Activated CD8-positive, alpha-beta memory T cell treated with anti-CD3 and anti-CD28 coated beads, Interleukin-2, amount 10 ng/mL, durations not matched to agents 7 days and 5 days (primary cell): ENCODE data around the gene SSX2IP. TPM values are rescaled to one million over a fixed set of nuclear protein-coding genes. Genes with fewer than 3 reads are reported as not detected.
A peak's percentile ranks its signal among the peaks of the same experiment; 100 is the strongest.
"Not testable (repeated sequence)": the region's sequence is repeated elsewhere in the genome, so short reads cannot be mapped to it uniquely, and the experiment has no call there.

Experiments used
- ATAC-seq: fragments of 150-1000 bp; cut with Tn5 transposase; one replicate; pipeline ENCODE4 v1.10.0; 2021; ENCODE audit warnings: moderate library complexity
- CTCF ChIA-PET: fragments of 350-600 bp; sonication (Branson Sonifier 250); formaldehyde crosslinking; loops from one replicate; lab custom pipeline; 2021; ENCODE audit warnings: antibody characterized with exemption; lab: Charles Lee
- DNase-seq: peaks from one replicate; pipeline ENCODE4 v3.0.0-alpha.2; 2020
- H3K27ac Mint-ChIP-seq: one replicate; pipeline ENCODE4 v1.8.0; 2021; ENCODE audit warnings: mild to moderate bottlenecking, mixed read lengths
- H3K27me3 Mint-ChIP-seq: one replicate; pipeline ENCODE4 v1.8.0; 2021; ENCODE audit warnings: mixed read lengths
- H3K36me3 Mint-ChIP-seq: one replicate; pipeline ENCODE4 v1.8.0; 2021; ENCODE audit warnings: mild to moderate bottlenecking, mixed read lengths
- H3K4me1 Mint-ChIP-seq: one replicate; pipeline ENCODE4 v1.8.0; 2021; ENCODE audit warnings: mixed read lengths
- H3K4me3 Mint-ChIP-seq: one replicate; pipeline ENCODE4 v1.8.0; 2021; ENCODE audit warnings: mild to moderate bottlenecking, moderate library complexity, mixed read lengths
- H3K9me3 Mint-ChIP-seq: one replicate; pipeline ENCODE4 v1.8.0; 2022; ENCODE audit warnings: low read depth, mixed read lengths
- total RNA-seq, 2 experiments: library from RNA; stranded (reverse); gene quantifications; one replicate each; pipeline ENCODE4 v1.2.3, GENCODE V29; 2021

SSX2IP gene
- total RNA-seq, 2 experiments from 2014 or later: 14.1 to 14.5 TPM

DNA sequence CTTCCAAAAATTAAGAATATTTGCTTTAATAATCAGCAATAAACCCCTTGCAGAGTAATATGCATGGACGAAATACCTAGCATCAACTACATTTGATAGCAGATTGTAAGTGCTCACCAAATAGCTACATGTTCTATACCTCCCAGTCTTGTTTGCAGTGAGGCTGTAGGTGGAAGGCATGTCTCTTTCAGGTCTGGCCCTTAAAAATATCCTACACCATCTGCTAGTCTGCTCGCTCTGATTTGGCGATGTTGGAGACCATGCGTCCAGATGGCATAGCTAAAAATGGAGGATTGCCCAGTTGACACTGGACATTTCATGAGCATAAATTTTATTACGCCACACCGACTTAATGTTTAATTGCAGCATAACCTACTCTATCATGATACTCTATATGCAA is 47.1 kb downstream of the SSX2IP start:
- H3K36me3 Mint-ChIP-seq: peaks cover 8% of the 10 kb centered on the region
- CTCF ChIA-PET: interaction anchor here (1.1 kb wide), 1 partner anchor 23 kb away, joined by 4 read pairs; no protein-coding TSS in a partner anchor
- H3K4me3 Mint-ChIP-seq: no peak overlapping the region
- H3K27ac Mint-ChIP-seq: no peak overlapping the region
- H3K4me1 Mint-ChIP-seq: no peaks in the 10 kb centered on the region
- no peaks in the 10 kb centered on the region for H3K27me3 Mint-ChIP-seq
- ATAC-seq (no peak), DNase-seq (no peak)
- H3K9me3 Mint-ChIP-seq: no peaks in the 10 kb centered on the region

DNA sequence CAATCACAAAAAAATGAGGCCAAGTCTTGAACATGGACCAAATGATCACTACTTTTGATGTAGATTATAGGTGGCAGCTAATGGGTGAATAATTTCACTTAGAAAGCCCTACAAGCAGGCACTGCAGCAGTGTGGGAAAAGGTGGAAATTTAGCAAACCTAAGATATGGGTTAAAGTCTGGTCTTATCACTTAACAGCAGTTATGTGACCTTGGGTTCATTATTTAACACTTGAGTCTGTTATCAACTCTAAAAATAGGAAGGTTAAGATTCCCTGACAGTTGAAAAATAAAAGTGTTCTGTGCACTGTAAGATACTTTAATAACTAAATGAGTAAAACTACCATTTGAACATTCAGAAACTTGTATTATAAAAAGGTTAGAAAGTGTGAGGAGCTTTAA is 47.5 kb downstream of the SSX2IP start:
- CTCF ChIA-PET: interaction anchor here (1.1 kb wide), 1 partner anchor 22 kb away, joined by 4 read pairs; no protein-coding TSS in a partner anchor
- ATAC-seq: no peak
- Mint-ChIP-seq H3K36me3 (peaks cover 8% of the 10 kb centered on the region), H3K9me3 (no peaks in the 10 kb centered on the region), H3K27ac (no peak overlapping the region), H3K4me3 (no peak overlapping the region), H3K27me3 (no peaks in the 10 kb centered on the region), H3K4me1 (no peaks in the 10 kb centered on the region)
- no peak for DNase-seq

DNA sequence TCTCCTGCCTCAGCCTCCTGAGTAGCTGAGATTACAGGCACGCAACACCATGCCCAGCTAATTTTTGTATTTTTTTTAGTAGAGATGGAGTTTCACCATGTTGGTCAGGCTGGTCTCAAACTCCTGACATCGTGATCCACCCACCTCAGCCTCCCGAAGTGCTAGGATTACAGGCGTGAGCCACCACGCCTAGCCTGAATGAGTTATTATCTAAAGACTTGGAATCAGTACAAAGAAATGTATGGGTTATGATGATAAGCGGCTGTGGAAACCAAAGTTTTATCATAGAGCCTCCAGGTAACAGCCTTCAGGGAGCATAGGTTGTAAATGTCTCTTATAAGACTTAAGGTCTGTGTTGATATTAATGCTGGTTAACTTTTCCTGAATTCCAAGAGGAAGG is 50.5 kb downstream of the SSX2IP start:
- CTCF ChIA-PET: interaction anchor here (1.8 kb wide), 1 partner anchor 19 kb away, joined by 4 read pairs; no protein-coding TSS in a partner anchor
- not testable (repeated sequence) for H3K9me3 Mint-ChIP-seq, H3K27ac Mint-ChIP-seq, H3K4me1 Mint-ChIP-seq, DNase-seq, H3K4me3 Mint-ChIP-seq, H3K36me3 Mint-ChIP-seq, H3K27me3 Mint-ChIP-seq, ATAC-seq

DNA sequence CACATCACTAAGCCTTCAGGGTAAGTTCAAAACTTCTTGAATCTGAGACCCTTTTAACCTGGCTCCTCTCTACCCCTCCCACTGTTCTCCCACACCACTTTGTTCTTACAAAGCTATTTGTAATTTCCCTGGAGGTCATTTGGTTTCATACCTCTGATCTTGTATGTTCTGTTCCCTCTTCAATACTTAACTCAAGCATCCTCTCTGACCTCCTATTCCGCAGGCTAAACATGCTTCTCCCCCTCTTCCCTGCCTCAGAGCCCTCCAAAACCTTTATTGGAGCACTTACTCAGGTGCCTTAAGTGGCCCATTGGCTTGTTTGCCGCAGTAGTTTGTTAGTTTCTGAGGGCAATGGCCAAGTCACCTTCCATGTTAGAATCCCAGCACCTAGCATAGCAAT is 54.8 kb downstream of the SSX2IP start:
- DNase-seq: no peak

DNA sequence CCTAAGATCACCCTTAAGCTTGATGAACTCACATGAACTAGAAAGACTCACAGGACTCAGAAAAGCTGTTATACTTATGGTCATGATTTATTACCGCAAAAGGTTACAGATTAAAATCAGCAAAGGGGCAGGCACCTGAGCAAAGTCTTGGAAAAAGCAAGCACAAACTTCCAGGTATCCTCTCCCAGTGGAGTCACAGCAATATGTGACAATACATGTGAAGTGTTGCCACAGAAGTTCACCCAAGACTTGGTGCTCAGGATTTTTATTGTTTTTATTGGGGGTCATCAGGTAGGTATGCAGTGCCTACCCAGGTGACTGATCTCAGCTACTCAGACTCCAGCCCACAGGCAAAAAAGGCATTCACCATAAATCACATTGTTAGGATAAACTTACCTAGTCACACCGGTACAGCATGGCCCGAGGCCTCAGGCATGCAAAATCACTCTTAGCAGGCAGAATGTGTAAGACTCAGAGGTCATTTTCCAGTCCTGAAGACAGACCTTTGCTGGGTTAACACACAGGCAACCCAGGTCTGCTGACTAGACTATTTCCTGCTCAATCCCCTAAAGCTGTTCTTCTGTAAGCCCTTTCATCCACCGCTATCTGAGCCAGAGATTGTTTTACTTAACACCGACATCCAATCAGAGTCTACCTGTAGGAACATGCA is 55.6 kb downstream of the SSX2IP start:
- Mint-ChIP-seq H3K36me3 (no peaks in the 10 kb centered on the region), H3K27me3 (peaks cover 9% of the 10 kb centered on the region), H3K4me3 (no peak overlapping the region), H3K4me1 (peaks cover 9% of the 10 kb centered on the region), H3K9me3 (no peaks in the 10 kb centered on the region), H3K27ac (no peak overlapping the region)
- DNase-seq: no peak
- CTCF ChIA-PET: interaction anchor here (0.8 kb wide), 1 partner anchor 192 kb away, joined by 3 read pairs; no protein-coding TSS in a partner anchor
- no peak for ATAC-seq

More for the DNA sequence above, 54.8 kb downstream of the SSX2IP start:
- Mint-ChIP-seq H3K4me1 (peaks cover 9% of the 10 kb centered on the region), H3K27me3 (peaks cover 9% of the 10 kb centered on the region), H3K27ac (no peak overlapping the region), H3K9me3 (no peaks in the 10 kb centered on the region), H3K36me3 (no peaks in the 10 kb centered on the region), H3K4me3 (no peak overlapping the region)
- no peak for ATAC-seq
- CTCF ChIA-PET: no interaction called here

DNA sequence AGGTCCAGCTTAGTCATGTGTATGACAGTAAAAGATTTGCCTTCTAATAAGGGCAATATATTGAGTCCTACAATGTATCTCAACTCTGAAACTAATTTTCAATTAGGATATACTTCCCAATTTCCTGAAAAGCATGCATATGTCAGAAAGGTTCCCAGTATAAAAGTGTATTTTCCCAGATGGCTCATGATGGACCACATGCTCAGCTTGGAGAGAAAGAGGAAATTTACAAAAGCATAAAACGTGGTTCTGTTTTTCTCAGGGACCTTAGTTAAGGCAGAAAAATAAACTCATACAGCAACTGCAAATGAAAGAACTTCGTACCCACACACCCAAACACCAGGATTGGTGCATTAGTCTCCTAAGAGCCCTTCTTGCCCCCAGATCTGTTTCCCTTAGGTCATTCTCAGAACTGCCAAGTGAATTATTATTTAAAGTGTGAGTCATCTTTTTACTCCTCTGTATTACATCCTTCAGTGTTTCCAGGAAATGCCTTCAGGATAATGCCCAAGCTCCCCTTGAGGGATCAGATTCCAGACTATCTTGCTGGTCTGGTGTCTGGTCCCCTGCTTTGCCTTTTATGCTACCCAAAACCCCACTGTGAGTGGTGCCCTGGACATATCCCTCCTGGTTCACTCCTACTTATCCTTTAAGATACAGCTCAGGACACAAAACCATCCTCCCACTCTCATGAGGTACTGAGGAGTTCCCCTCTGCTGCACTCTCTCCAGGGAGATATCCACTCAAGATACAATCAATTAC is 57.4 kb downstream of the SSX2IP start:
- DNase-seq (no peak), ATAC-seq (peak; percentile 36)
- H3K9me3 Mint-ChIP-seq: no peaks in the 10 kb centered on the region
- CTCF ChIA-PET: no interaction called here
- H3K4me1 Mint-ChIP-seq: peaks cover 9% of the 10 kb centered on the region
- H3K27ac Mint-ChIP-seq: no peak overlapping the region
- no peaks in the 10 kb centered on the region for H3K36me3 Mint-ChIP-seq
- peaks cover 12% of the 10 kb centered on the region for H3K27me3 Mint-ChIP-seq
- no peak overlapping the region for H3K4me3 Mint-ChIP-seq

DNA sequence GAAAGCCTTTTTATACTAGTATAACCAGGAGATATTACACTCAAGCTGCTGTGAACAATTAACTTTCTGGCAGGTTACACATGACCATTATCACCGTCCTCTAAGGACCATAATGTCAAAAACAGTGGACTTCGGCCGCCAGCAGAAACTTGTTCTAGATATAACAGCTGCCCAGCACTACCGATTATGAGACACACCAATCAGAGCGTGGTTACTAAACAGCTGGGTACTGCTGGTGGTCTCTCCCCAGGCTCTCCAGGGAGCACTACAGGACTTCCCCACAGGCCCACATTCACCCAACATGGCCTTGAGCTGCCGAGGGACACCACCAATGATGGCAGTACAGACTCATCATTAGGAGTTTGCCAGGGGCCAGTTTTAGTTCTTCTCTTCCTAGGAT is 58.1 kb downstream of the SSX2IP start:
- Mint-ChIP-seq H3K9me3 (no peaks in the 10 kb centered on the region), H3K36me3 (no peaks in the 10 kb centered on the region), H3K27ac (no peak overlapping the region), H3K4me3 (no peak overlapping the region), H3K27me3 (peaks cover 12% of the 10 kb centered on the region), H3K4me1 (peaks cover 9% of the 10 kb centered on the region)
- DNase-seq: no peak
- CTCF ChIA-PET: no interaction called here
- ATAC-seq: no peak

DNA sequence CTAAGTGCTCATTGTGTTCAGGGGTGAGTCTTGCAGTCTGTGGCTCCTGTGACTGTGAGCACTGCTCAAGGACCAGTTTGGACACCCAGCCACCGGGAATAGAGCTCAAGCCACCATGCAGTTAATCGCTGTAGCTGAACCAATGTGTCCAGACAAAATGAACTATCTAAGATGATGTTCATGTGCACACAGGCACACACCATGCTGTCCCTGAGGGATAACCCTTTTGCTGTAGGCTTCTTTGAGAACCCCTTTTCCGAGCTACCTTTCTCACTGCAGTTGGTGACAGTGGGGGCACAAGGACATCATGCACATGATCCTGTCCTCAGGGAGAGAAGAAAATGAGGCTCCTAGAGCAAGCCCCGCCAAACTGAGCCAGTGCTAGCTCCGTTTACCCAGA is 65.4 kb downstream of the SSX2IP start:
- CTCF ChIA-PET: interaction anchor here (1.0 to 1.5 kb wide), 2 partner anchors 145 to 182 kb away, joined by 3 to 7 read pairs; no protein-coding TSS in a partner anchor
- H3K4me3 Mint-ChIP-seq: no peak overlapping the region
- no peaks in the 10 kb centered on the region for H3K9me3 Mint-ChIP-seq
- DNase-seq (no peak), ATAC-seq (no peak)
- H3K36me3 Mint-ChIP-seq: no peaks in the 10 kb centered on the region
- H3K27ac Mint-ChIP-seq: no peak overlapping the region
- H3K27me3 Mint-ChIP-seq: peaks cover 3% of the 10 kb centered on the region
- H3K4me1 Mint-ChIP-seq: peaks cover 14% of the 10 kb centered on the region

DNA sequence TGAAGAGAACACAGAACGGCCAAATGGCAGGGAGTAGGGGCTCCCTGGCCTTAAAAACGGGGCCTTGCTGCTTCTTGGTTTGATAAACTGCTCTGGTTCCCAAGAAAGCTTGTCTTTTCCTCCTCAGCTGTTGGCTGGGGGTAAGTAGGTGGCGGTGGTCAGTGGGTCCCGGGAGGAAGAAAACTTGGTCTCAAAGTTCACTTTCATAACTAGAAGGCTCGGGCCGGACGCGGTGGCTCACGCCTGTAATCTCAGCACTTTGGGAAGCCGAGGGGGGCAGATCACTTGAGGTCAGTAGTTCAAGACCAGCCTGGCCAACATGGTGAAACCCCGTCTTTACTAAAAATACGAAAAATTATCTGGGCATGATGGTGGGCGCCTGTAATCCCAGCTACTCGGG is 68.7 kb downstream of the SSX2IP start:
- ATAC-seq: no peak
- no peaks in the 10 kb centered on the region for H3K36me3 Mint-ChIP-seq
- CTCF ChIA-PET: interaction anchor here (0.9 to 4.4 kb wide), 11 partner anchors 48 to 477 kb away, joined by 3 to 47 read pairs (median 4); partner anchors contain the start of gene PRKACB
- H3K9me3 Mint-ChIP-seq: no peaks in the 10 kb centered on the region
- peaks cover 22% of the 10 kb centered on the region for H3K4me1 Mint-ChIP-seq
- H3K27me3 Mint-ChIP-seq: no peaks in the 10 kb centered on the region
- H3K27ac Mint-ChIP-seq: no peak overlapping the region
- no peak overlapping the region for H3K4me3 Mint-ChIP-seq
- no peak for DNase-seq

DNA sequence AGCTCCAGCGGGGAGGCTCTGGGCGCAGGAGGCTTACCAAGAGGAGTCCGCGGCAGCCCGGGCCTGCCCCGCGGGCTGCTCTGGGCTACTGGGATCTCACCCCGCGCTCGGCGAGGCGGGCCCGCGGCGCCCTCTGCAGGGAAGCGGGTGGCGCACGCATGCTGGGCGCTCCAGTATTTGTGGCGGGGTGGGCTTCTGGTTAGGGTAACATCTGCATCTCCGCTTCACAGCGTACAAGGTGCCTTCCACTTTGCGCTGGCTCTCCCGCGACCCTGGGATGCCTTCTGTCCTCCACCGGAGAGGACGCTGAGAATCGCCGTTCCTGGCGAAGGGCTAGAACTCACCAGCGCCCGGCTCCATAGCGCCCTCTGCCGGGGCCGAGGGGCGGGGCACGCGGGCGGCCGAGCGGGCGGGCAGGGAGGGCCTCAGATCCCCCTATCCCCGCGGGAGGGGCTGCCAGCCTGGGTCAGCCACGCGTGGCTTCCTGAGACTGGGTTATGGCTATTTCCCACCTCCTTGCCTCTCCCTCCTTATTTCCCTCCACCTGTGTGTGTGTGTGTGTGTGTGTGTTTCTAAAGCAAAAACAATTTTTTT is 69.4 kb downstream of the SSX2IP start:
- DNase-seq: peak; percentile 85
- Mint-ChIP-seq H3K36me3 (no peaks in the 10 kb centered on the region), H3K4me3 (peak overlapping the region; percentile 86), H3K27me3 (no peaks in the 10 kb centered on the region), H3K4me1 (peaks cover 22% of the 10 kb centered on the region), H3K9me3 (no peaks in the 10 kb centered on the region), H3K27ac (peak overlapping the region; percentile 89)
- ATAC-seq: peak; percentile 95
- CTCF ChIA-PET: interaction anchor here (0.6 to 4.4 kb wide), 37 partner anchors 9 to 651 kb away, joined by 3 to 47 read pairs (median 4); partner anchors contain the start of genes CTBS, GNG5, PRKACB and SPATA1

DNA sequence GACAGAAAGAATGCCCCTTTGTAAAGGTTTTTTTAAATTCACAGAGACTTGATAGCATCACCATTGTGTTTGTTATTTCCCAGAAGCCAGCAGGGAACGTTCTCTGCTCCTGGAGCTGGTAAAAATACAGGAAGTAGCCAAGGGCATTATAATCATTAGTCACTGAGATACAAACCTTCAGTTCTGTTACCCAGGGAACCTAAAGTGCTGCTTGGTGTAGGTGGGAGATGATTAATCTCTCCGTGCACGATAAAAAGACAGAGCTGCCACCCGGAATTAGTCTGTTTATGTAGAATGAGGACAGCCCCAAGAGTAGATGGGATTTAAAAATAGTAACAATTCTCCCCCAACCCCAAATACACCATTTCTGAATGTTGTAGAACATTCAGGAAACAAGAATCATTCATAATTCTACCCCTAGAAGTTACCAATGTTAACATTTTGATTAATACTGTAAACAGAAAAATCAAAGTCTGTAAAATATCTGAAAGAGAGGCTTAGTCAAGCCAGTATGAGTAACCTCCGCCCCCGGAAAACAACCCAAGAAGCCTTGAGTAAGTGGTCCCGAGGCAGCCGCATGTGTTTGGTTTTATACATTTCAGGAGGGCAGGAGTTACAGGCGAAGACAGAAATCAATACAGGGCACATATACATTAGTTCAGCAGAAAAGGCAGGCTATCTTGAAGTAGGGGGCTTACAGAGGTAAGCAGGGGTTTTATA is 70.7 kb downstream of the SSX2IP start:
- H3K27me3 Mint-ChIP-seq: no peaks in the 10 kb centered on the region
- peaks cover 4% of the 10 kb centered on the region for H3K36me3 Mint-ChIP-seq
- CTCF ChIA-PET: interaction anchor here (0.8 to 4.4 kb wide), 22 partner anchors 10 to 626 kb away, joined by 3 to 47 read pairs (median 4); partner anchors contain the start of genes CTBS, GNG5 and SPATA1
- H3K27ac Mint-ChIP-seq: peak overlapping the region; percentile 7
- ATAC-seq (no peak), DNase-seq (no peak)
- peaks cover 4% of the 10 kb centered on the region for H3K9me3 Mint-ChIP-seq
- peak overlapping the region; percentile 58 for H3K4me3 Mint-ChIP-seq
- peaks cover 22% of the 10 kb centered on the region for H3K4me1 Mint-ChIP-seq

DNA sequence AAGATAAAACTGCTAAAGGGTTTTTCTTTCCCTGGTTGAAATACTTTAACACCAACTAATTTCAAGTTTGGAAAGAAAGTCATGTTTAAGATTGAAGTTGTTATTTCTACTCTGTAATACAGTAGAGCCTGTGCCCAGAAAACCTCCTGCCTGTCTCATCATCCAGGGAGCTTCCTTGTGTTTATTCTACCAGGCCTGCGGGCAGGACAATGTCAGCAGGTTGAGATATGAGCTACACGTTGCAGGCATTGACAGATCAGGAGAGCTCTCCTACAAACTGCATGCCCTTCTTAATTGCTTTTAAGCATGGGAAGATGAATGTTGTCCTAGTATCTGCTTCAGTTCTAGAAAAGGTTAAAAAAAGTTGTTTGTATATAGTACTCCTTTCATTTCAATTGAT is 72.9 kb downstream of the SSX2IP start:
- ATAC-seq (no peak), DNase-seq (no peak)
- Mint-ChIP-seq H3K4me1 (peaks cover 19% of the 10 kb centered on the region), H3K4me3 (no peak overlapping the region), H3K27me3 (no peaks in the 10 kb centered on the region), H3K9me3 (peaks cover 15% of the 10 kb centered on the region), H3K36me3 (peaks cover 13% of the 10 kb centered on the region), H3K27ac (no peak overlapping the region)
- CTCF ChIA-PET: interaction anchor here (1.0 kb wide), 1 partner anchor 175 kb away, joined by 3 read pairs; no protein-coding TSS in a partner anchor
